NCI-H510A (cell line): Measurements from ENCODE around the gene FOXD2.
A peak's percentile ranks its signal among the peaks of the same experiment; 100 is the strongest.

Experiments used
- DNase-seq: peaks from one replicate; lab custom pipeline; 2025; lab: John Stamatoyannopoulos, UW

Gene FOXD2

DNA sequence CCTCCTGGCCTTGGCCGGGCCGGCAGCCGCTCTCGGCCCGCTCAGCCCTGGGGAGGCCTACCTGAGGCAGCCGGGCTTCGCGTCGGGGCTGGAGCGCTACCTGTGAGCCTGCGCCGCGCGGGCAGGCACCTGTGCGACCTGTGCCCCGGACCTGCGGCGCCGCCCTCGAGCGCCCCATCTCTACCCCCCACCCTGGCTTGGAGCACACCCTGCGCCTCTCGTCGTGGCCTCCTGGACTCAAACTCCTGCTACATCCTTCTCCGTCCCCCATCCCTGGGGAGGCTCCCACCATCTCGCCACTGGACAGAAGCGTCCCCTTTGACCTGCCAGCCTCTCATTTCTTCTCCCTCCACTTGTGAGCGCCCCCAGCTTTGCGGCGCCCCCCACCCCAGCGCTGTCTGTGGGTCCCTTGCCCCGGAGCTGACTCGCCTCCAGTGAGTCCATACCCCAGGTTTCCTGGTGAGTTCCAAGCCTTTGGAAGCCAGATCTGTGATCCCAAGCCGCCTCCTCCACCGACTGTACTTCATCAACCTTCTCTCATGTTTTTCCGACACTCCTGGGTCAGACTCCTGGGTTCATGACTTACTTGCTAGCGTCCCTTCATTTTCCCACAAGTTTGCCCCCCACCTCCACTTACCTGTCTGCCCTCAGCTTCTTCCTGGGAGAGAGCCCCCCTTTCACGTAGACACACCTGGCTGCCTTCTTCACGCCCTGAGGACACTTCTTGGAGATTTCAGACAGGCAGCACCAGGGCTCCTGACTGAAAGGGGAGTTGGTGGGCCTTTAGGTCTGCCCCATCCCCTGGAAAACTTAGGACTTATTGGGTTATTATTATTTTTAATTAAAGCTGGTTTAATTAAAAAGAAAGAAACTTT, 20.4 kb upstream of the FOXD2 start:
- DNase-seq = no peak

- DNase-seq = no peak
Observed at GRCh38 chr1:47418122-47418521, 19.7 kb upstream of the FOXD2 start.

GRCh38 chr1:47418681-47419325, 19.0 kb upstream of the FOXD2 start:
- DNase-seq = no peak

DNA sequence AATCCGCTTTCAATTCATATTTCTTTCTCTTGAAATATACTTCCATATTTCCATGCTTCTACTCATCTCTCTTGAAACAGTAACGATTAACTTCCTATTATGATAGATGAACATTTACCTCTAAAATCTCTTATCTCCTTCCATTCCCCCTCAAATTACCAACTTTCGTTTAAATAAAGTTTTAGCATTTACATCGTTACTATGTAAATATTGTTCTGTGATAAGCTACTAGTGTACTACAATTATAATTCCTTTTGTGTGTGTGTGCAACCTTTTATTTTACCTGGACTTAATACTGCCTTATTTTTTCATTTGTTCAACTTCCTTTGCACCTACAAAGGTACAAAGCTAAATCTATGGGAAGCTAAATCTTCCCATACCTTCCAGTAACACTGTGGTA, 17.3 kb upstream of the FOXD2 start:
- DNase-seq = no peak

DNA sequence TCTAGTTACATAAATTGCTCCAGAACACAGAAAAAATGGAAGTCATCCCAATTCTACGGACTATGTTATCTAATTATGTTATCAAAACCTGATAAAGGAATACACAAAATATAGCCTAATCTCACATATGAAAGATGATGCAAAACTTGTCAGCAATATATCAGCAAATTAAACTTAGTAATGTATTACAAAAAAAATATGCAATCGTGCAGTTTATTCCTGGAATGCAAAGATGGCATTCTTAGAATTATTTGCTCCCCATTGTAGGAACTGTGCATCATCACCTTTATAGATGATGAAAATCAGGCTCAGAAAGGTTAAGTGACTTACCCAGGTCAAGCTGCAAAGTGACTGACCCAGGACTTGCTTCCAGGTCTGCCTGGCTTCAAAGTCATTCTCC, 14.0 kb upstream of the FOXD2 start:
- no peak for DNase-seq

- no peak for DNase-seq
Observed at GRCh38 chr1:47424336-47424982, 13.4 kb upstream of the FOXD2 start.

DNA sequence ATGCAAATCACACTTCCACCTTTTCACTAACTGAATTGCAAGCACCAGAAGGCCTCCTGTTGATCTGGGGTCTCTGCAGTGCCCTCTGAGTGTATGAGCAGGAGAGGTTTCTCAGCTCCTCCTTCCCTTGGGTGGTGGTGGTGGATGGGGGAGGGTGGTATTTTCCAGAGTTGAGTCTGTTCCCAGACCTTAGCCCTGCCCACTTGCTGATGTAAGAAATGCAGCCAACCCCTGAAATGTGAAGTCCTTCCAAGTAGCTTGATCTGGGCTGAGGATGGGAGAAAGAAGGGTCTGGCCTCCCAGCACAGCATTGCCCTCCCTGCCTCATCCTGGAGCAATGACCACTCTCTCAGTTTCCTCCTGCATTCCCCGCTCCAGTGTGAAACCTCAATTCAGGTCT, 6.3 kb upstream of the FOXD2 start:
- no peak for DNase-seq

- no peak for DNase-seq
Observed at GRCh38 chr1:47432071-47433036, 5.5 kb upstream of the FOXD2 start.

DNA sequence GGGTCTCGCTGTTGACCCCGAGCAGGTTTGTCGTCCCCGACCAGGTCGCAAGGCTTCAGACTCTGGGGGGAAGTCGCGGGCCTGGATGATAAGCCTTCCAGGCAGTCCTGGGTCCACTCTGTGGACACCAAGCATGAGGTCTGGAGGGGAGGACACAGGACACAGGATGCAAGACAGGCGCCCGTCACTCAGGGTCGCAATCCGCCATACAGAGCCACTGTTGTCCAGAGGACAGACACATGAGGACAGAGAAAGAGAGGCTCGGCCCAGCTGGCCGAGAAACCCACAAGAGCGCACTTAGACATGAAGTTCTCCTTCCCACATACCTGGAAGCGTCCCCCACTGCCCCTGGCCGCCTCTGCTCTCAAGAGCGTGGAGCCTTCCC, 4.8 kb upstream of the FOXD2 start:
- no peak for DNase-seq

- no peak for DNase-seq
Observed at GRCh38 chr1:47433477-47434050, 4.3 kb upstream of the FOXD2 start.

DNA sequence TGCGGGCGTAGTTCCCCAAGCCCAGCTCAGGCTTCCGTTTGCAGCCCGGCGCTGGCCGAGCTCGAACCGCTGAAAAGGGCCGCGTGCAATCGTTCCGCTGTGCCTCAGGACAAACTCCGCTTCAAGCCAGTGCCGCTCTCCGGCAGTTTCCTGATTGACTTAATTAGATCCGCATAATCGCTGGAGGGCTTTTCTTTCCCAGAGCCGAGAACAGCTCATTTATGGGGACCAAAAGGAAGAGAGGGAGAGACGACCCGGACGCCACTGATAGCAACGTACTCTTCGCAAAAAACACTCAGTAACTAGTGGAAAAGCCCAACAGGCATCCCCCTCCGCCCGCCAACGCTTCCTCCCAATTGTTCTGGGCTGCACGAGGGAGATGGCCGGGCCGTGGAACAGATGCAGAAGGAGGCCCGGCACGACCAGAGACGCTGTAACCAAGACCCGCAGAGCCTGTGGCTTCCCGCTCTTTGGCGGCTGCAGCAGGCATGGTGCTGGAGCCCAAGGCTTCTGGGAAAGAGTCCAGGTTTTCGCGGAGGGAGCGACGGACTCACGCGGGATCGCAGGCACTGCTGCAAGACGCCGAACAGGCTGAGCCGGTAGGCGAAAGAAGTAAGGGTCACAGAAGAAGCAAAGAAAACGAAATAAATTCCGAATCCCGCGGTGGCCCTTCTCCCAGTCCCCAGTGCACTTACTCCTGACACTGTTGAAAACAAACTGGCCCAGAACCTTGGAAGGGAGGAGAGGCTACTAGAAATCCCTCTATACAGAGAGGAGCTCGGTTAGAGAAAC, 3.6 kb upstream of the FOXD2 start:
- no peak for DNase-seq

- DNase-seq = no peak
Observed at GRCh38 chr1:47435506-47436303, 2.1 kb upstream of the FOXD2 start.

- peak; percentile 54 for DNase-seq
Observed at GRCh38 chr1:47436304-47436978, 1.4 kb upstream of the FOXD2 start.

- no peak for DNase-seq
Observed at GRCh38 chr1:47436979-47437446, 831 bp upstream of the FOXD2 start.

GRCh38 chr1:47438165-47439016, 547 bp downstream of the FOXD2 start:
- no peak for DNase-seq

GRCh38 chr1:47439017-47439818, 1.4 kb downstream of the FOXD2 start:
- no peak for DNase-seq

GRCh38 chr1:47439819-47440598, 2.2 kb downstream of the FOXD2 start:
- no peak for DNase-seq
